VCaP (cell line): ENCODE data around the gene TPRA1.

Experiments
- H3K27ac ChIP-seq: fragments of 450-650 bp; 2 replicates; pipeline ENCODE4 v1.5.1; 2017
- CTCF ChIP-seq: fragments of 450-650 bp; conservative IDR thresholded peaks from 2 replicates; pipeline ENCODE4 v1.5.1; 2017; ENCODE audit warnings: mild to moderate bottlenecking, moderate library complexity

The TPRA1 gene

GRCh38 chr3:127597020-127597771 lies 6.7 kb upstream of the TPRA1 start:
- no peak for TF ChIP-seq CTCF
- peak overlapping the region; percentile 81; the same call in 1 of the 2 replicates for H3K27ac ChIP-seq

DNA sequence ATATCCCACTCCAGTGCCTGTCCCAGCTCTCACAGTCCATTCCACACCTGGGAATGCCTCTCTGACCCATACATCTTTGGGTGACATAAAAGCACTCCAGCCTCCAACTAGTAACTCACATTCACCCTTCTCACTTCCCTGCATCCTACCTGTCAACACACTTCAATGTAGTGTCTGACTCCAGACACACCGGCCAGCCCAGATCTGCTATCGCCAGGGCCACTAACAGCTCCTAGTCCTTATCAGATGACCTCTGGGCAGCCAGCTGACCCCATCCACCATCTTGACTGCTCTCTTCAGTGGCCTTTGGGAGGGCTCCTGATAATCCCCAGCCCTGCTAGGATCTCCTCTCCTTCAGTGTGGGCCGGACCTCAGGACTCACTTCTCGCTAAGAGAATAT lies 4.8 kb upstream of the TPRA1 start:
- TF ChIP-seq CTCF = no peak
- no peak overlapping the region for H3K27ac ChIP-seq

- no peak overlapping the region; the same call in 1 of the 2 replicates for H3K27ac ChIP-seq
- no peak for TF ChIP-seq CTCF
Observed at GRCh38 chr3:127593178-127593577, 2.6 kb upstream of the TPRA1 start.

DNA sequence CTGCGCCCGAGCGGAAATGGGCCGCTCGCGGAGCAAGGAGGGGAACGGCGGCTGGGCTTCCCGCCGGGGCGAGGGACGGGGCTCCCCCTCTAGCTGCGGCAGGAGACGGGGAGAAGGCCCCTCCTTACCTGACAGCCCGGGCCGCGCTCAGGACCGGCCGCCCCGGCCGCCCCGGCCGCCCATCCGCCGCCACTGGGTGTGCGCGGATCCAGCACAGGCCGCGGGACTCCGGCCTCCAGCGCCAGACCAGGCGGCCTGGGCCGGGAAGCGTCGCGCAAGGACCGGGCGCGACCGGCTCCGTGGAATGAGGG lies 296 bp downstream of the TPRA1 start:
- no peak for TF ChIP-seq CTCF
- H3K27ac ChIP-seq = peak overlapping the region; percentile 92

GRCh38 chr3:127589600-127590281 lies 792 bp downstream of the TPRA1 start:
- no peak for TF ChIP-seq CTCF
- H3K27ac ChIP-seq = peak overlapping the region; percentile 92

GRCh38 chr3:127588806-127589577 lies 1.5 kb downstream of the TPRA1 start:
- TF ChIP-seq CTCF = no peak

GRCh38 chr3:127587876-127588275 lies 2.7 kb downstream of the TPRA1 start:
- H3K27ac ChIP-seq = peak overlapping the region; percentile 92; the same call in 1 of the 2 replicates
- no peak for TF ChIP-seq CTCF

More at GRCh38 chr3:127588806-127589577, 1.5 kb downstream of the TPRA1 start:
- H3K27ac ChIP-seq = peak overlapping the region; percentile 92
